Mammary epithelial cell (primary cell): ENCODE measurements around the gene PRIM2.
"Not testable (repeated sequence)": the region's sequence is repeated elsewhere in the genome, so short reads cannot be mapped to it uniquely, and the experiment has no call there.

Source experiments
- EZH2 ChIP-seq: IDR thresholded peaks from 2 replicates; pipeline ENCODE4 v1.6.1; 2012; ENCODE audit warnings: low read length, inconsistent platforms, borderline replicate concordance
- TF ChIP-seq, protein P1 (sequence below), 2 donors: IDR thresholded peaks in 1 of 2; conservative IDR thresholded peaks in 1 of 2; 2 replicates each; pipeline ENCODE4 v1.5.1; 2011 to 2012; ENCODE audit warnings: inconsistent platforms in 2 of 2, low read length in 2 of 2, mild to moderate bottlenecking in 2 of 2, control low read depth in 1 of 2, low read depth in 1 of 2; ENCODE audit not compliant: insufficient read depth in 1 of 2; ENCODE audit errors: extremely low read depth in 1 of 2

DNA sequence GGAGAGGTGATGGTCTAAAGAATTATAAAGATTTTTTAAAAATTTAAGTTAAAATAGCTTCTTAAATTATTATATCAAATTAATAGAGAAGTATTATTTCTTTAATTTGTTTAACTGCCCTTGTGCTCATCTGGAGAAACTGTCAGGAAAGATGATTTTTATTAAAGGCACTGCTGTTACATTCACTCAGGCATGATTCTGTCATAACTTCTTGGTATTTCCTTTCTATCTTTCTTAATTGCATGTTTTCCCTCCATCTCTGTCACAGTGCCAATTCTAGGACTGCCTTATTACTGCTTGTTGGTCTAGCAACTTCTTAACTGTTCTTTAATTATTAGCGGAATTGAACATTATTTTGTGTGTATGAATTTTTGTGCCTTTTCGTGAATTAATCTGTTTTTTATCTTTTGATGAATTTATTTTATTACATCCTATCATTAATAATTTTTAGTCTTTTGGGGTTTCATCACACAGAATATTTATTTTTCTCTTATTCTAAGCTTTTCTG, 47.7 kb downstream of the PRIM2 start:
- TF ChIP-seq, protein P1, sequence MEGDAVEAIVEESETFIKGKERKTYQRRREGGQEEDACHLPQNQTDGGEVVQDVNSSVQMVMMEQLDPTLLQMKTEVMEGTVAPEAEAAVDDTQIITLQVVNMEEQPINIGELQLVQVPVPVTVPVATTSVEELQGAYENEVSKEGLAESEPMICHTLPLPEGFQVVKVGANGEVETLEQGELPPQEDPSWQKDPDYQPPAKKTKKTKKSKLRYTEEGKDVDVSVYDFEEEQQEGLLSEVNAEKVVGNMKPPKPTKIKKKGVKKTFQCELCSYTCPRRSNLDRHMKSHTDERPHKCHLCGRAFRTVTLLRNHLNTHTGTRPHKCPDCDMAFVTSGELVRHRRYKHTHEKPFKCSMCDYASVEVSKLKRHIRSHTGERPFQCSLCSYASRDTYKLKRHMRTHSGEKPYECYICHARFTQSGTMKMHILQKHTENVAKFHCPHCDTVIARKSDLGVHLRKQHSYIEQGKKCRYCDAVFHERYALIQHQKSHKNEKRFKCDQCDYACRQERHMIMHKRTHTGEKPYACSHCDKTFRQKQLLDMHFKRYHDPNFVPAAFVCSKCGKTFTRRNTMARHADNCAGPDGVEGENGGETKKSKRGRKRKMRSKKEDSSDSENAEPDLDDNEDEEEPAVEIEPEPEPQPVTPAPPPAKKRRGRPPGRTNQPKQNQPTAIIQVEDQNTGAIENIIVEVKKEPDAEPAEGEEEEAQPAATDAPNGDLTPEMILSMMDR (conservative IDR thresholded peaks at IDR 0.05 in 1 of 2, IDR thresholded peaks at IDR 0.05 in 1 of 2; ENCODE audit: extremely low read depth in 1 of 2, insufficient read depth in 1 of 2, low read depth in 1 of 2, low read length in 2 of 2) = not testable (repeated sequence)
- not testable (repeated sequence) for TF ChIP-seq EZH2
